HG02588 (cell line): ENCODE measurements around the gene TAS2R19.
"Not testable (repeated sequence)": the region's sequence is repeated elsewhere in the genome, so short reads cannot be mapped to it uniquely, and the experiment has no call there.

Experiments used
- ATAC-seq: cut with Tn5 transposase; IDR thresholded peaks from one replicate; pipeline ENCODE4 v1.9.1; 2021; ENCODE audit warnings: mild to moderate bottlenecking, moderate library complexity; ENCODE audit not compliant: unreplicated experiment

TAS2R19 gene, protein sequence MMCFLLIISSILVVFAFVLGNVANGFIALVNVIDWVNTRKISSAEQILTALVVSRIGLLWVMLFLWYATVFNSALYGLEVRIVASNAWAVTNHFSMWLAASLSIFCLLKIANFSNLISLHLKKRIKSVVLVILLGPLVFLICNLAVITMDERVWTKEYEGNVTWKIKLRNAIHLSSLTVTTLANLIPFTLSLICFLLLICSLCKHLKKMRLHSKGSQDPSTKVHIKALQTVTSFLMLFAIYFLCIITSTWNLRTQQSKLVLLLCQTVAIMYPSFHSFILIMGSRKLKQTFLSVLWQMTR

GRCh38 chr12:11022520-11022919 lies at the start of gene TAS2R19:
Gene TAS2R19 (minus strand): TSS chr12:11022620. CDS start chr12:11022571, 49 bp downstream.
- no peak for ATAC-seq

GRCh38 chr12:11071414-11071813 lies 49.0 kb upstream of the TAS2R19 start:
- no peak for ATAC-seq

DNA sequence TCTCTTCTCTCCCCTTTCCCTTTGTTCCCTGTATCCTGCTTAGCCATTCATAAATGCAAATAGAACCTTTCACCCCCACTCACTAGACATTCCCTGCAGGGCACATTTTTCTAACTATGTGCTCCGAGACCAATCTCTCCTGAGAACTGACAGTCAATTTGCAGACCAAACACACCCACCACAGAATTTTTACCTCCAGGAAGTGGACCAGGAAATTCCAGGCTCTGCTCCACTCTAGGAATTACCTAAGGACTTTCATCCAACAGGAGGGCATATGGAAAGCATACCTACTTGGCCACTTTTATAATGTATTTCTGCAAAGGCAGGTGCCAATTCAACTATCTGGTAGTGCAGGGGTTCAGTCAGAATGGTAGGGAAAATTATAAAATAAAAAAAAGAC lies 48.6 kb upstream of the TAS2R19 start:
- no peak for ATAC-seq

- no peak for ATAC-seq
These were observed 47.5 kb upstream of the TAS2R19 start for GRCh38 chr12:11069854-11070365.

- no peak for ATAC-seq
These were observed 45.1 kb upstream of the TAS2R19 start for GRCh38 chr12:11067514-11067913.

- not testable (repeated sequence) for ATAC-seq
These were observed 39.8 kb upstream of the TAS2R19 start, which contains the start of gene TAS2R46 for GRCh38 chr12:11062194-11062593. Gene TAS2R46 (minus strand): TSS chr12:11062294. CDS start chr12:11062294, 0 bp downstream.

DNA sequence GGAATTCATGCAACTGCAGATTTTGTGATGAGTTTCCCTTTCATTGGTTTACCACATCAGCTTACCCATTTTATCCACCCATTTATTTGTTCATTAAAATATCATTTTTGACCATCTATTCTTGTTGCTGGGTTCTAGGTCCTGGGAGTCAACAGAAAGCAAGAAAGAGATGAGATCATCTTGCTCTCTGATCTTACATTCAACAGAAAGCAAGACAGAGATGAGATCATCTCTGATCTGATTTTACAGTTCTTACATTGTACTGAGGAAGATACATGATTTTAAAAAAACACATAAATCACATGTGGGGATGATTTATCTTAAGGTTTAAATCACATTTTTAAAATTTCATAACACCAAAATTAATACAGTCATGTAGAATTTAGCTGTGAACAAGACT lies 37.4 kb upstream of the TAS2R19 start:
- ATAC-seq = no peak

- no peak for ATAC-seq
These were observed 36.6 kb upstream of the TAS2R19 start for GRCh38 chr12:11059041-11059440.

DNA sequence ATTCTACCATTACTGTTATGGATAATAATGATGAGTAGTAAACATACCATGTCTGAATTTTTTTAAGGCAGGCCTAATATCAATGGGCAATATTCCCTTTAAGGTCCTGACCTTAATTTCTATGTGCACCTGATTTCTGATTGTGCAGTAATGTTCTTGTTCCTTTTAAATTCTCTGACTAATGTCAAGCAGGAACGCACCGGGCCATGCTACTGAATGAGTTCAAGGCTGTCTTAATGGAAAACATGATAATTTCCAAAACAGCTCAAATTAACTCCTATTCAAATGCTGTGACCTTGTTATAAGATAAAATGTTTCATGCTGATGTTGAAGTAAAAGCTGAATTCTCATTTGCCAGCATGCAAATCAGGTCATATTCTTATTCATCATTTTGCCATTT lies 32.9 kb upstream of the TAS2R19 start:
- no peak for ATAC-seq

DNA sequence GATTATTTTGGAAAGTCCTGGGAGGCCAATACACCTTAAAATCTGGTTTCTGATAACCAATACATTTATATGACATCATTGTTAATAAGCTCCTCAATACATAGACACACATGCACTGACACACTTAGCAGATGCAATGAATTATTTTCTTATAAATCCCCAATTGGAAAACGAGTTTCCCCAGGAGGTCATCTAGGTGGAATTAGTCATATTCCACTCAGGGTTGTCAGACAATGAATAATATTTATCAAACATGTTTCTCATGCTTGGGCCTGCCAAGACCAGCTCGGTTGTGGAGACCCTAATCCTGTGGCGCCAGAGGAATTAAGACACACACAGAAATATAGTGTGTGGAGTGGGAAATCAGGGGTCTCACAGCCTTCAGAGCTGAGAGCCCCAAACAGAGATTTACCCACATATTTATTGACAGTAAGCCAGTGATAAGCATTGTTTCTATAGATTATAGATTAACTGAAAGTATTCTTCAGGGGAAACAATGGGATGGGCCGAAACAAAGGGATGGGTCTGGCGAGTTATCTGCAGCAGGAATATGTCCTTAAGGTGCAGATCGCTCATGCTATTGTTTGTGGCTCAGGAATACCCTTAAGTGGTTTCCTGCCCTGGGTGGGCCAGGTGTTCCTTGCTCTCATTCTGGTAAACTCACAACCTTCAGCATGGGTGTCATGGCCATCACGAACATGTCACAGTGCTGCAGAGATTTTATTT lies 27.5 kb upstream of the TAS2R19 start:
- not testable (repeated sequence) for ATAC-seq

GRCh38 chr12:11041366-11041765 lies 18.9 kb upstream of the TAS2R19 start:
- not testable (repeated sequence) for ATAC-seq

- no peak for ATAC-seq
These were observed 17.7 kb upstream of the TAS2R19 start for GRCh38 chr12:11040162-11040561.

GRCh38 chr12:11039171-11039570 lies 16.8 kb upstream of the TAS2R19 start:
- no peak for ATAC-seq

GRCh38 chr12:11033959-11034358 lies 11.5 kb upstream of the TAS2R19 start:
- not testable (repeated sequence) for ATAC-seq

GRCh38 chr12:11031307-11031706 lies 8.9 kb upstream of the TAS2R19 start, which contains the start of gene TAS2R31:
Gene TAS2R31 (minus strand): TSS chr12:11031407. CDS start chr12:11031335, 72 bp downstream.
- no peak for ATAC-seq

- no peak for ATAC-seq
These were observed 3.7 kb upstream of the TAS2R19 start for GRCh38 chr12:11026118-11026517.

GRCh38 chr12:11023387-11023786 lies 967 bp upstream of the TAS2R19 start:
- ATAC-seq = no peak

DNA sequence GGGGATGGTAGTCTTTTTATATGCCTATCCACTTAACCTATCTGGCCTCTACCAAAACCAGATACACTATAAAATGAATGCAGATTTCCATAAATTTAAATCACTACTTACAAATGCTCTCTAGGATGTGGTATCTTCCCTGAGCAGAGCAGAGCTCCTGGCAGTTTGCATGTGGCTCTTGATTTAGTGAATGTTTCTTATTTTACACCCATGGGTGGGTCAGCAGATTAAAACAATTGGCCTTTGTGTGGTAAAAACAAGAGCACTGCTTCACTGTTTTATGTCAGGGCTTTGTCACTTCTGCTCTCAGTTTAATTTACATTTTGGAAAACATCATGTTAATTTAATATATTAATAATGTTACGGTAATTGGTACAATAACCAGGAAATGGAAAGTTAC lies 5.5 kb downstream of the TAS2R19 start:
- no peak for ATAC-seq

GRCh38 chr12:11015775-11016430 lies 6.5 kb downstream of the TAS2R19 start:
- ATAC-seq = no peak

DNA sequence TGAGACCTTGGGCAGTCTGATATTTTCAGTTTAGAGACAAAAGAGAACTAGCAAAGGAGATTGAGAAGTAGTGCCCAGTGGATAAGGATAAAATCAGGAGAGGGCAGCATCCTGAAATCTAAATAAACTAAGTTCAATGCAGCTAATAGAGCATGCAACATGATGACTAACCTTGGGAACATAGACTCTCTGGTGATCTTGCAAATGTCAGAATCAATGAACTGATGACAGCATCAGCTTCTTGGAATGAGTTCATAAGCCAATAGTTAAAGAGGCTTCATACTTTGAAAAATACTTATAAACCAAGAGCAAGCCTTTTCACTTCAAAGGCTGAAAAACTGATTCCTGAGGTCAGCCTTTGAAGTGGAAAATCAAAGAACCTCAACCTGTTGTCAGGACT lies 8.2 kb downstream of the TAS2R19 start:
- no peak for ATAC-seq

DNA sequence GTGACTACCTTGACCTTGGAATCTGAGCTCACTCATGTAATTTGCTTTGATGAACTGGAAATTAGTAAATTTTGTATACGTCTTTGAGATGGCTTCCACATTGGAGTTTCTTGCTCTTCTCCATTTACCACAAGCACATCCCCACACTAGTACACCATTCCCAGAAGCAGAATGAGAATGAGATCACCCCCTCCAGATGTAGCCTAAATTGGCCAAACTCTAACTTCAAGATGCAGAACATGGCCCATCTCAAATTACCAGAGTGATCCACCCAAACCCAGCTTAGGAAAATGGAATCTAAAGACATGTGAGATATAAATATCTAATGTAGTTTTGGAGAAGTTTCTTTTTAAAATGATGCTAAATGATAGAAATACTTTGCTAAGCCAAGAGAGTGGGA lies 14.8 kb downstream of the TAS2R19 start:
- ATAC-seq = no peak
